ENCODE results near the gene MELTF. TPM values are rescaled to one million over a fixed set of nuclear protein-coding genes. Genes with fewer than 3 reads are reported as not detected.
A peak's percentile ranks its signal among the peaks of the same experiment; 100 is the strongest.

The MELTF gene
- total RNA-seq, 1 experiment from 2014 or later: 9.2 TPM

GRCh38 chr3:197021231-197021630, 8.4 kb downstream of the MELTF start:
- no peak overlapping the region for H3K4me3 Mint-ChIP-seq
- H3K27me3 Mint-ChIP-seq (ENCODE audit: low read depth): peaks cover 13% of the 10 kb centered on the region
- no peaks in the 10 kb centered on the region for H3K9me3 ChIP-seq (ENCODE audit: control insufficient read depth, low read depth, low read length)
- H4K20me1 ChIP-seq (ENCODE audit: control insufficient read depth, insufficient read depth, insufficient read length): no peaks in the 10 kb centered on the region
- H2BK5ac ChIP-seq (ENCODE audit: insufficient read length, low read length): no peak overlapping the region
- H2BK20ac ChIP-seq (ENCODE audit: low read depth, low read length, poor library complexity, severe bottlenecking): no peak overlapping the region
- H3K27ac Mint-ChIP-seq: no peak overlapping the region
- no peak overlapping the region for H2BK120ac ChIP-seq (ENCODE audit: low read depth, low read length, poor library complexity, severe bottlenecking)
- no peak overlapping the region for H2BK12ac ChIP-seq (ENCODE audit: insufficient read length, low read depth, low read length)
- no peak overlapping the region for H3K23ac ChIP-seq (ENCODE audit: insufficient read length, low read depth, low read length)
- H3K4me1 Mint-ChIP-seq: peaks cover 27 to 28% of the 10 kb centered on the region in 2 experiments
- DNase-seq: peak; percentile 56
- H2AK5ac ChIP-seq (ENCODE audit: insufficient read length, low read length): no peak overlapping the region
- H2BK15ac ChIP-seq (ENCODE audit: low read depth, low read length): no peak overlapping the region
- H3K56ac ChIP-seq (ENCODE audit: insufficient read length, low read depth, low read length): no peak overlapping the region
- WGBS (ENCODE audit: extremely low coverage, insufficient read length, low lambda C conversion rate): no CpG with 5 or more reads among the region's 10 CpGs
- no peaks in the 10 kb centered on the region for H3K79me1 ChIP-seq (ENCODE audit: insufficient read depth, low read depth, low read length, poor library complexity, severe bottlenecking)
- H3K27me3 ChIP-seq (ENCODE audit: insufficient read depth, low read length): no peaks in the 10 kb centered on the region
- H4K8ac ChIP-seq (replicated peaks; ENCODE audit: insufficient read length, low read depth, low read length): no peak overlapping the region
- H3K4ac ChIP-seq (ENCODE audit: low read depth, low read length): no peak overlapping the region
- H2AFZ ChIP-seq (ENCODE audit: low read length): no peak overlapping the region
- TF ChIP-seq CTCF (conservative IDR thresholded peaks at IDR 0.05): no peak
- no peaks in the 10 kb centered on the region for H3K9me3 Mint-ChIP-seq
- H3T11ph ChIP-seq (ENCODE audit: low read length): no peak overlapping the region
- no peaks in the 10 kb centered on the region for H3K23me2 ChIP-seq (ENCODE audit: insufficient read length, low read depth, low read length, poor library complexity, severe bottlenecking)
- H3K79me2 ChIP-seq (ENCODE audit: insufficient read depth, low read length): no peaks in the 10 kb centered on the region
- H3K14ac ChIP-seq (ENCODE audit: insufficient read depth, low read length): no peak overlapping the region; the same call in 1 of the 2 replicates
- H4K5ac ChIP-seq (ENCODE audit: insufficient read length, low read depth, low read length): no peak overlapping the region
- no peaks in the 10 kb centered on the region; the same call in 1 of the 2 replicates for H3K4me1 ChIP-seq (ENCODE audit: insufficient read depth, low read length)
- no peak overlapping the region for H3K4me2 ChIP-seq (ENCODE audit: insufficient read depth, insufficient read length, low read length)
- H3K27ac ChIP-seq (ENCODE audit: insufficient read length, low read depth, low read length): no peak overlapping the region
- H4K91ac ChIP-seq (ENCODE audit: insufficient read length, low read depth, low read length): no peak overlapping the region
- H3K36me3 Mint-ChIP-seq (ENCODE audit: insufficient read depth in 1 of 3, low read depth in 3 of 3): peaks cover 0 to 7% (median 0%) of the 10 kb centered on the region in 3 experiments; a peak in 1 of 7 replicates
- H3K18ac ChIP-seq (ENCODE audit: insufficient read length, low read depth, low read length): no peak overlapping the region
- no peak overlapping the region for H3K9ac ChIP-seq (ENCODE audit: extremely low read depth, insufficient read length, low read length)

All from H9 (cell line).